ENCODE data around the gene MAP2. TPM values are rescaled to one million over a fixed set of nuclear protein-coding genes. Genes with fewer than 3 reads are reported as not detected.
A peak's percentile ranks its signal among the peaks of the same experiment; 100 is the strongest.

The MAP2 gene
- total RNA-seq, 8 experiments from 2014 or later, result 0.66 to 429 (median 346) TPM

GRCh38 chr2:209624192-209624938, 200.5 kb downstream of the MAP2 start:
- in situ Hi-C loops (cut with MboI; ENCODE audit: low pct_unique_long_range_greater_than_20kb in 2 of 9, low sequenced_read_pairs in 9 of 9, unreplicated experiment in 9 of 9), result no loop called here
- Histone ChIP-seq H3K4me1 (replicated peaks in 1 of 2) (peaks cover under 1 to 4% of the 10 kb centered on the region in 2 donors), H3K4me3 (no peak overlapping the region), H3K27ac (no peak overlapping the region)
- WGBS, 10 experiments, result 17 to 100% (median 74%) methylated on average over 1 to 4 of the region's 4 CpGs; no CpG with 5 or more reads in 2 of the 10 experiments
- no peak for ATAC-seq (replicated peaks in 6 of 8)

GRCh38 chr2:209629597-209629996, 205.8 kb downstream of the MAP2 start:
- H3K27ac ChIP-seq, result no peak overlapping the region
- no peak overlapping the region for H3K4me3 ChIP-seq
- in situ Hi-C loops (cut with MboI; ENCODE audit: low pct_unique_long_range_greater_than_20kb in 2 of 9, low sequenced_read_pairs in 9 of 9, unreplicated experiment in 9 of 9), result no loop called here
- ATAC-seq (replicated peaks in 6 of 8), result peak; percentile 24 to 87 (median 76)
- peaks cover 4 to 8% of the 10 kb centered on the region in 2 donors for H3K4me1 ChIP-seq (replicated peaks in 1 of 2)

GRCh38 chr2:209633911-209634310, 210.1 kb downstream of the MAP2 start:
- Histone ChIP-seq H3K27ac (no peak overlapping the region), H3K4me1 (replicated peaks in 1 of 2) (peaks cover 16 to 20% of the 10 kb centered on the region in 2 donors), H3K4me3 (no peak overlapping the region)
- 0 to 100% (median 82%) methylated on average over 1 to 2 of the region's 2 CpGs; no CpG with 5 or more reads in 1 of the 10 experiments for WGBS, 10 experiments
- ATAC-seq (replicated peaks in 6 of 8), result no peak
- in situ Hi-C loops (cut with MboI; ENCODE audit: low pct_unique_long_range_greater_than_20kb in 2 of 9, low sequenced_read_pairs in 9 of 9, unreplicated experiment in 9 of 9), result no loop called here

- in situ Hi-C loops (cut with MboI; ENCODE audit: low pct_unique_long_range_greater_than_20kb in 2 of 9, low sequenced_read_pairs in 9 of 9, unreplicated experiment in 9 of 9), result no loop called here
- peak in 6 of 8 experiments; percentile 26 to 93 (median 79) for ATAC-seq (replicated peaks in 6 of 8)
- Histone ChIP-seq H3K4me1 (replicated peaks in 1 of 2) (peaks cover 12% of the 10 kb centered on the region in 2 donors), H3K27ac (peak overlapping the region in 1 of 2 donors; percentile 79), H3K4me3 (no peak overlapping the region)
These were observed 212.2 kb downstream of the MAP2 start for GRCh38 chr2:209636076-209636475.

- WGBS, 10 experiments, result 45 to 100% (median 92%) methylated on average over 1 to 3 of the region's 3 CpGs; no CpG with 5 or more reads in 1 of the 10 experiments
- Histone ChIP-seq H3K27ac (no peak overlapping the region), H3K4me1 (replicated peaks in 1 of 2) (peaks cover 12% of the 10 kb centered on the region in 2 donors), H3K4me3 (no peak overlapping the region)
- in situ Hi-C loops (cut with MboI; ENCODE audit: low pct_unique_long_range_greater_than_20kb in 2 of 9, low sequenced_read_pairs in 9 of 9, unreplicated experiment in 9 of 9), result no loop called here
- ATAC-seq (replicated peaks in 6 of 8), result no peak
These were observed 213.4 kb downstream of the MAP2 start for GRCh38 chr2:209637293-209637692.

- 0 to 100% (median 77%) methylated on average over 1 to 2 of the region's 2 CpGs for WGBS, 10 experiments
- in situ Hi-C loops (cut with MboI; ENCODE audit: low pct_unique_long_range_greater_than_20kb in 2 of 9, low sequenced_read_pairs in 9 of 9, unreplicated experiment in 9 of 9), result no loop called here
- Histone ChIP-seq H3K4me3 (no peak overlapping the region), H3K4me1 (replicated peaks in 1 of 2) (peaks cover 12% of the 10 kb centered on the region in 2 donors), H3K27ac (no peak overlapping the region)
- ATAC-seq (replicated peaks in 6 of 8), result peak in 4 of 8 experiments; percentile 35 to 73 (median 42)
These were observed 214.5 kb downstream of the MAP2 start for GRCh38 chr2:209638346-209638745.

GRCh38 chr2:209640358-209640757, 216.5 kb downstream of the MAP2 start:
- in situ Hi-C loops (cut with MboI; ENCODE audit: low pct_unique_long_range_greater_than_20kb in 2 of 9, low sequenced_read_pairs in 9 of 9, unreplicated experiment in 9 of 9), result no loop called here
- no peak for ATAC-seq (replicated peaks in 6 of 8)
- WGBS, 10 experiments, result 0 to 100% (median 76%) methylated on average over 1 to 2 of the region's 2 CpGs
- Histone ChIP-seq H3K27ac (no peak overlapping the region), H3K4me1 (replicated peaks in 1 of 2) (peaks cover 12 to 13% of the 10 kb centered on the region in 2 donors), H3K4me3 (no peak overlapping the region)

GRCh38 chr2:209642146-209642820, 218.4 kb downstream of the MAP2 start:
- Histone ChIP-seq H3K4me3 (no peak overlapping the region), H3K4me1 (replicated peaks in 1 of 2) (peaks cover 0 to 2% of the 10 kb centered on the region in 2 donors), H3K27ac (no peak overlapping the region)
- peak in 5 of 8 experiments; percentile 33 to 52 (median 38) for ATAC-seq (replicated peaks in 6 of 8)
- WGBS, 10 experiments, result 17 to 100% (median 94%) methylated on average over 1 to 3 of the region's 3 CpGs; no CpG with 5 or more reads in 1 of the 10 experiments
- in situ Hi-C loops (cut with MboI; ENCODE audit: low pct_unique_long_range_greater_than_20kb in 2 of 9, low sequenced_read_pairs in 9 of 9, unreplicated experiment in 9 of 9), result no loop called here

GRCh38 chr2:209644842-209645241, 221.0 kb downstream of the MAP2 start:
- Histone ChIP-seq H3K27ac (no peak overlapping the region), H3K4me1 (replicated peaks in 1 of 2) (peaks cover 0 to 2% of the 10 kb centered on the region in 2 donors), H3K4me3 (no peak overlapping the region)
- no peak for ATAC-seq (replicated peaks in 6 of 8)
- in situ Hi-C loops (cut with MboI; ENCODE audit: low pct_unique_long_range_greater_than_20kb in 2 of 9, low sequenced_read_pairs in 9 of 9, unreplicated experiment in 9 of 9), result no loop called here

GRCh38 chr2:209648714-209649113, 224.9 kb downstream of the MAP2 start:
- in situ Hi-C loops (cut with MboI; ENCODE audit: low pct_unique_long_range_greater_than_20kb in 2 of 9, low sequenced_read_pairs in 9 of 9, unreplicated experiment in 9 of 9), result no loop called here
- ATAC-seq (replicated peaks in 6 of 8), result no peak
- Histone ChIP-seq H3K27ac (no peak overlapping the region), H3K4me1 (replicated peaks in 1 of 2) (peaks cover 0 to 2% of the 10 kb centered on the region in 2 donors), H3K4me3 (no peak overlapping the region)
- WGBS, 10 experiments, result 56 to 100% (median 92%) methylated on average over 3 of the region's 3 CpGs; no CpG with 5 or more reads in 6 of the 10 experiments

- ATAC-seq (replicated peaks in 6 of 8), result peak in 2 of 8 experiments; percentile 27 to 82
- Histone ChIP-seq H3K27ac (no peak overlapping the region), H3K4me1 (replicated peaks in 1 of 2) (peaks cover 5 to 6% of the 10 kb centered on the region in 2 donors), H3K4me3 (no peak overlapping the region)
- in situ Hi-C loops (cut with MboI; ENCODE audit: low pct_unique_long_range_greater_than_20kb in 2 of 9, low sequenced_read_pairs in 9 of 9, unreplicated experiment in 9 of 9), result no loop called here
- 0 to 69% (median 42%) methylated on average over 1 to 5 of the region's 6 CpGs; no CpG with 5 or more reads in 1 of the 10 experiments for WGBS, 10 experiments
These were observed 229.3 kb downstream of the MAP2 start for GRCh38 chr2:209653134-209653533.

GRCh38 chr2:209661286-209661894, 237.5 kb downstream of the MAP2 start:
- peak overlapping the region; percentile 71 to 78 for H3K27ac ChIP-seq
- peaks cover 14 to 23% of the 10 kb centered on the region in 2 donors for H3K4me1 ChIP-seq (replicated peaks in 1 of 2)
- in situ Hi-C loops (cut with MboI; ENCODE audit: low pct_unique_long_range_greater_than_20kb in 2 of 9, low sequenced_read_pairs in 9 of 9, unreplicated experiment in 9 of 9), result no loop called here
- 0 to 100% (median 22%) methylated on average over 1 to 9 of the region's 9 CpGs for WGBS, 10 experiments
- H3K4me3 ChIP-seq, result peak overlapping the region; percentile 33 to 41 (median 34)
- ATAC-seq (replicated peaks in 6 of 8), result peak in 5 of 8 experiments; percentile 88 to 95 (median 91)

GRCh38 chr2:209662021-209662420, 238.2 kb downstream of the MAP2 start:
- peak overlapping the region; percentile 33 to 41 (median 34) for H3K4me3 ChIP-seq
- peak overlapping the region; percentile 71 to 78 for H3K27ac ChIP-seq
- in situ Hi-C loops (cut with MboI; ENCODE audit: low pct_unique_long_range_greater_than_20kb in 2 of 9, low sequenced_read_pairs in 9 of 9, unreplicated experiment in 9 of 9), result no loop called here
- ATAC-seq (replicated peaks in 6 of 8), result no peak
- WGBS, 10 experiments, result 23 to 79% (median 36%) methylated on average over 3 to 7 of the region's 7 CpGs
- H3K4me1 ChIP-seq (replicated peaks in 1 of 2), result peaks cover 14 to 23% of the 10 kb centered on the region in 2 donors
